C1 segment of cervical spinal cord (tissue), 14 donors: Measurements from ENCODE around the gene ULK3.
A peak's percentile ranks its signal among the peaks of the same experiment; 100 is the strongest.

ENCODE experiments used
- DNase-seq, 14 donors: peaks; one replicate each; lab custom pipeline; 2025; lab: John Stamatoyannopoulos, UW

Gene ULK3

GRCh38 chr15:74799856-74800558 is 42.9 kb downstream of the ULK3 start:
- DNase-seq = peak in 12 of 14 donors; percentile 25 to 79 (median 58)

GRCh38 chr15:74799255-74799855 is 43.6 kb downstream of the ULK3 start:
- peak in 1 of 14 donors; percentile 35 for DNase-seq

GRCh38 chr15:74798388-74799254 is 44.3 kb downstream of the ULK3 start:
- peak in 1 of 14 donors; percentile 91 for DNase-seq

GRCh38 chr15:74795966-74796625 is 46.9 kb downstream of the ULK3 start:
- no peak for DNase-seq

- no peak for DNase-seq
These were observed 48.0 kb downstream of the ULK3 start for GRCh38 chr15:74794970-74795349.

- peak in 1 of 14 donors; percentile 19 for DNase-seq
These were observed 48.5 kb downstream of the ULK3 start for GRCh38 chr15:74794248-74794969.

- no peak for DNase-seq
These were observed 49.6 kb downstream of the ULK3 start for GRCh38 chr15:74793135-74794028.

- DNase-seq = no peak
These were observed 50.5 kb downstream of the ULK3 start for GRCh38 chr15:74792227-74793016.

GRCh38 chr15:74791667-74792066 is 51.3 kb downstream of the ULK3 start:
- DNase-seq = peak in 1 of 14 donors; percentile 41

GRCh38 chr15:74791007-74791406 is 51.9 kb downstream of the ULK3 start:
- no peak for DNase-seq

- peak in 12 of 14 donors; percentile 34 to 87 (median 70) for DNase-seq
These were observed 52.7 kb downstream of the ULK3 start for GRCh38 chr15:74790080-74790916.

GRCh38 chr15:74789741-74790079 is 53.2 kb downstream of the ULK3 start:
- DNase-seq = no peak

- no peak for DNase-seq
These were observed 53.8 kb downstream of the ULK3 start for GRCh38 chr15:74789171-74789631.

- no peak for DNase-seq
These were observed 54.2 kb downstream of the ULK3 start for GRCh38 chr15:74788683-74789151.

GRCh38 chr15:74788042-74788682 is 54.8 kb downstream of the ULK3 start:
- no peak for DNase-seq

- DNase-seq = peak in 10 of 14 donors; percentile 52 to 80 (median 75)
These were observed 55.5 kb downstream of the ULK3 start for GRCh38 chr15:74787251-74788041.
